ENCODE results near the gene METRN.

The METRN gene

GRCh38 chr16:678858-679813 lies 35.8 kb upstream of the METRN start:
- Histone ChIP-seq H3K27me3 (ENCODE audit: low read depth, low read length) (no peaks in the 10 kb centered on the region), H3K4me1 (ENCODE audit: control insufficient read depth in 1 of 2, insufficient read depth in 2 of 2, low read length in 2 of 2) (peaks cover 7 to 50% of the 10 kb centered on the region in 2 donors), H3K27ac (ENCODE audit: low read length) (no peak overlapping the region), H3K4me3 (ENCODE audit: low read depth in 1 of 2, low read length in 2 of 2) (peak overlapping the region; percentile 42 to 85), H3K36me3 (ENCODE audit: control insufficient read depth in 1 of 2, insufficient read depth in 2 of 2, low read length in 2 of 2) (peaks cover 5 to 17% of the 10 kb centered on the region in 2 donors), H3K9me3 (ENCODE audit: control insufficient read depth in 1 of 2, low read length in 2 of 2) (no peaks in the 10 kb centered on the region)

DNA sequence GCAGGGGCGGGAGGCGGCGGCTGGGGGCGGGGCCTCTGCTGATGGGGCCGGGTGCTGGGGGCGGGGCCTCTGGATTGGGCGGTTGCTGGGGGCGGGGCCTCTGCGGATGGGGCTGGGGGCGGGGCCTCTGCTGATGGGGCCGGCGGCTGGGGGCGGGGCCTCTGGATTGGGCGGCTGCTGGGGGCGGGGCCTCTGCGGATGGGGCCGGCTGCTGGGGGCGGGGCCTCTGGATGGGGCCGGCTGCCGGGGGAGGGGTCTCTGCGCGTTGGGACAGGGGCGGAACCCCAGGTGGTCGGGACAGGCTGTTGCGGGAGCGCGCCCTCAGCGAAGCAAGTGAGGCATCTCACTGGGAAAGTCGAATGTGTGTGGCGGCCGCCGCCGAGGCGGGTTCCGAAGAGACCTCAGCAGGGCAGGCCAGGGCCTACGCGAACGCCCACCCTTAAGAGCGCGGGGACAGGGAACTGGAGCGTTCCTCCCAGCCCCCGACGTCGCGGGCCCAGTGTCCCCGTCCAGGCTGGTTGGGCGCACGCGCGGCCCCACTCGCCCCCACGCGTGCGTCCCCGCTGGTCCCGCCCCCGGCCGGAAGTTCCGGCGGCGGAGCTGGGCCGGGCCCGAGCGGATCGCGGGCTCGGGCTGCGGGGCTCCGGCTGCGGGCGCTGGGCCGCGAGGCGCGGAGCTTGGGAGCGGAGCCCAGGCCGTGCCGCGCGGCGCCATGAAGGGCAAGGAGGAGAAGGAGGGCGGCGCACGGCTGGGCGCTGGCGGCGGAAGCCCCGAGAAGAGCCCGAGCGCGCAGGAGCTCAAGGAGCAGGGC lies 34.9 kb upstream of the METRN start, which contains the start of gene STUB1:
TSS of gene STUB1 (plus strand) at position 597 of the 811 bp plus-strand sequence. CDS start at position 713, 116 bp downstream.
- Histone ChIP-seq H3K4me3 (ENCODE audit: low read depth in 1 of 2, low read length in 2 of 2) (peak within 1 kb of the TSS; percentile 68 to 85), H3K27me3 (ENCODE audit: low read depth, low read length) (no peaks in the 10 kb centered on the region), H3K27ac (ENCODE audit: low read length) (no peak within 1 kb of the TSS), H3K9me3 (ENCODE audit: control insufficient read depth in 1 of 2, low read length in 2 of 2) (no peaks in the 10 kb centered on the region), H3K36me3 (ENCODE audit: control insufficient read depth in 1 of 2, insufficient read depth in 2 of 2, low read length in 2 of 2) (peaks cover 5 to 17% of the 10 kb centered on the region in 2 donors), H3K4me1 (ENCODE audit: control insufficient read depth in 1 of 2, insufficient read depth in 2 of 2, low read length in 2 of 2) (peaks cover 7 to 47% of the 10 kb centered on the region in 2 donors)

- H3K4me1 ChIP-seq (ENCODE audit: control insufficient read depth in 1 of 2, insufficient read depth in 2 of 2, low read length in 2 of 2) = peaks cover 7 to 48% of the 10 kb centered on the region in 2 donors
- peak overlapping the region; percentile 68 to 85 for H3K4me3 ChIP-seq (ENCODE audit: low read depth in 1 of 2, low read length in 2 of 2)
- no peaks in the 10 kb centered on the region for H3K9me3 ChIP-seq (ENCODE audit: control insufficient read depth in 1 of 2, low read length in 2 of 2)
- H3K36me3 ChIP-seq (ENCODE audit: control insufficient read depth in 1 of 2, insufficient read depth in 2 of 2, low read length in 2 of 2) = peaks cover 5 to 17% of the 10 kb centered on the region in 2 donors
- no peak overlapping the region for H3K27ac ChIP-seq (ENCODE audit: low read length)
- H3K27me3 ChIP-seq (ENCODE audit: low read depth, low read length) = no peaks in the 10 kb centered on the region
Measured at GRCh38 chr16:680625-680945, 34.3 kb upstream of the METRN start.

DNA sequence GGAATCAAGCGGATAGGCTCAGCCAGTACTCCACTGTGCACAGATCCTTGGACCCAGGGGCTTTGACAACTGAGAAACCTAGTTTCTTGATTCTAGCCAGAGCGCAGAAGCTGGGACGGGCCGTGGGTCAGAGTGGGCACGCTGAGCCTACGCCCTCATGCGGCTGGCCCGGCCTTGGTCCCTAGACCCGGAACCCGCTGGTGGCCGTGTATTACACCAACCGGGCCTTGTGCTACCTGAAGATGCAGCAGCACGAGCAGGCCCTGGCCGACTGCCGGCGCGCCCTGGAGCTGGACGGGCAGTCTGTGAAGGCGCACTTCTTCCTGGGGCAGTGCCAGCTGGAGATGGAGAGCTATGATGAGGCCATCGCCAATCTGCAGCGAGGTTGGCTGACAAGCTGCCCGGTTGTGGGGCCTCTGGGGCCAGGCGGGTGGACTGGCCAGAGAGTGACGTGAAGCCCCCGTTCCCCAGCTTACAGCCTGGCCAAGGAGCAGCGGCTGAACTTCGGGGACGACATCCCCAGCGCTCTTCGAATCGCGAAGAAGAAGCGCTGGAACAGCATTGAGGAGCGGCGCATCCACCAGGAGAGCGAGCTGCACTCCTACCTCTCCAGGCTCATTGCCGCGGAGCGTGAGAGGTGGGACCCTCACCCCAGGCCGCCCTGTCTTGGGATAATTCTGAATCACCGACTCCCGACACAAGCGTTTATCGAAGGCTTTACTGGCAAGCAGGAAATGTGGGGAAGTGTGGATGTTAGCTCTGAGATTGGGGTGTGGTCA lies 33.8 kb upstream of the METRN start:
- Histone ChIP-seq H3K9me3 (ENCODE audit: control insufficient read depth in 1 of 2, low read length in 2 of 2) (no peaks in the 10 kb centered on the region), H3K36me3 (ENCODE audit: control insufficient read depth in 1 of 2, insufficient read depth in 2 of 2, low read length in 2 of 2) (peaks cover 5 to 19% of the 10 kb centered on the region in 2 donors), H3K27ac (ENCODE audit: low read length) (no peak overlapping the region), H3K4me1 (ENCODE audit: control insufficient read depth in 1 of 2, insufficient read depth in 2 of 2, low read length in 2 of 2) (peaks cover 7 to 50% of the 10 kb centered on the region in 2 donors), H3K27me3 (ENCODE audit: low read depth, low read length) (no peaks in the 10 kb centered on the region), H3K4me3 (ENCODE audit: low read depth in 1 of 2, low read length in 2 of 2) (peak overlapping the region; percentile 68 to 85)

DNA sequence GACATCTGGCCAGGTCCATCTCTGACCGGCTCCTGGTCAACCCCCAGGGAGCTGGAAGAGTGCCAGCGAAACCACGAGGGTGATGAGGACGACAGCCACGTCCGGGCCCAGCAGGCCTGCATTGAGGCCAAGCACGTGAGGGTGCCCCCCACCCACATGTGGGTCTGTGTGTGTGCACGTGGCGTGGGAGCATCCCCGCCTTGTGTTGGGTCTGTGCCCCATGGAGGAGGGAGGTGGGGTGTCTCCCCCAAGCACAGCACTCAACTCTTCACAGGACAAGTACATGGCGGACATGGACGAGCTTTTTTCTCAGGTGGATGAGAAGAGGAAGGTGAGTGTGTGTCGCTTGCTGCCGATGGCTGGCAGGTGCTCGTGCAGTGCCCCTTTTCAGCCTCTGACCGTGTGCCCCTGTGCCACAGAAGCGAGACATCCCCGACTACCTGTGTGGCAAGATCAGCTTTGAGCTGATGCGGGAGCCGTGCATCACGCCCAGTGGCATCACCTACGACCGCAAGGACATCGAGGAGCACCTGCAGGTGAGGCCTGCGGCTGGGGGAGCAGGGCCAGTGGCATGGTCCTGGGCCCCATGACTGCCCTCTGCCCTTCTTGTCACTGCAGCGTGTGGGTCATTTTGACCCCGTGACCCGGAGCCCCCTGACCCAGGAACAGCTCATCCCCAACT lies 33.0 kb upstream of the METRN start:
- Histone ChIP-seq H3K27me3 (ENCODE audit: low read depth, low read length) (no peaks in the 10 kb centered on the region), H3K36me3 (ENCODE audit: control insufficient read depth in 1 of 2, insufficient read depth in 2 of 2, low read length in 2 of 2) (peaks cover 5 to 27% of the 10 kb centered on the region in 2 donors), H3K9me3 (ENCODE audit: control insufficient read depth in 1 of 2, low read length in 2 of 2) (no peaks in the 10 kb centered on the region), H3K4me1 (ENCODE audit: control insufficient read depth in 1 of 2, insufficient read depth in 2 of 2, low read length in 2 of 2) (peaks cover 7 to 50% of the 10 kb centered on the region in 2 donors), H3K27ac (ENCODE audit: low read length) (no peak overlapping the region), H3K4me3 (ENCODE audit: low read depth in 1 of 2, low read length in 2 of 2) (peak overlapping the region in 1 of 2 donors; percentile 85)

- H3K4me3 ChIP-seq (ENCODE audit: low read depth in 1 of 2, low read length in 2 of 2) = no peak overlapping the region
- no peaks in the 10 kb centered on the region for H3K9me3 ChIP-seq (ENCODE audit: control insufficient read depth in 1 of 2, low read length in 2 of 2)
- peaks cover 5 to 34% of the 10 kb centered on the region in 2 donors for H3K36me3 ChIP-seq (ENCODE audit: control insufficient read depth in 1 of 2, insufficient read depth in 2 of 2, low read length in 2 of 2)
- H3K27me3 ChIP-seq (ENCODE audit: low read depth, low read length) = no peaks in the 10 kb centered on the region
- peaks cover 7 to 50% of the 10 kb centered on the region in 2 donors for H3K4me1 ChIP-seq (ENCODE audit: control insufficient read depth in 1 of 2, insufficient read depth in 2 of 2, low read length in 2 of 2)
- no peak overlapping the region for H3K27ac ChIP-seq (ENCODE audit: low read length)
Measured at GRCh38 chr16:682493-683395, 32.2 kb upstream of the METRN start.

DNA sequence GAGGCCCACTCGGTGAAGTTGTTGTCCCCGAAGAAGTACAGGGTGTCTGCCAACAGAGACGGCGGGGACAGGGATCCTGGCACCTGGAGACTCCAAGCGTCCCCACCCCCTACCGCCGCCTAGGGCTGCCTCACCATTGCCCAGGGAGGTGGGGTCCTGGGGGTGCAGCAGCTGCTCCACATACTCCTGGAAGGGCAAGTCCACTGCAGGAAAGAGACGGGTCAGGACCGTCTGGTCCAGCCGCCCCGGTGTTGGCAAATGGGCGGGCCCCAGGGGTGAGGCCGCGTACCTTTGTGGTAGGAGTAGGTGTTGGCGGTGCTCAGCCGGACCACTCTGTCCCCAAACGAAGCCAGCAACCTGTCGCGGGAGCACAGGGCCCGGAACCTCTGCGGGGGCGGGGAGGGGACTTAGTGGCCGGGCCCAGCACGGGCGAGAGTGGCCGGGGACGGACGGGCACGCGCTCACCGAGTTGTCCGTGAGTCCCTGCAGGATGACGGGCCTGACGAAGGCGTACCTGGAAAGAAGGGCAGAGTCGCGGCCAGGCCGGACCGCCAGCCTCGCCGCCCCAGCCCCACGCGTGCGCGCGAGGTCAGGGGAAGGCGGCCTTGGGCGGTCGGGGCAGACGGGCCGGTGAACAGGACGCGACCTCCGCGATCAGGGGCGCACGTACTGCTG lies 31.4 kb upstream of the METRN start:
- Histone ChIP-seq H3K4me1 (ENCODE audit: control insufficient read depth in 1 of 2, insufficient read depth in 2 of 2, low read length in 2 of 2) (peaks cover 7 to 51% of the 10 kb centered on the region in 2 donors), H3K27ac (ENCODE audit: low read length) (no peak overlapping the region), H3K36me3 (ENCODE audit: control insufficient read depth in 1 of 2, insufficient read depth in 2 of 2, low read length in 2 of 2) (peaks cover 5 to 36% of the 10 kb centered on the region in 2 donors), H3K4me3 (ENCODE audit: low read depth in 1 of 2, low read length in 2 of 2) (peak overlapping the region; percentile 33 to 82), H3K9me3 (ENCODE audit: control insufficient read depth in 1 of 2, low read length in 2 of 2) (no peaks in the 10 kb centered on the region), H3K27me3 (ENCODE audit: low read depth, low read length) (no peaks in the 10 kb centered on the region)

GRCh38 chr16:684071-684794 lies 30.7 kb upstream of the METRN start, which contains the start of gene JMJD8:
Gene JMJD8 (minus strand): TSS chr16:684334. CDS start chr16:684319, 15 bp downstream.
- peaks cover 5 to 36% of the 10 kb centered on the region in 2 donors for H3K36me3 ChIP-seq (ENCODE audit: control insufficient read depth in 1 of 2, insufficient read depth in 2 of 2, low read length in 2 of 2)
- no peak within 1 kb of the TSS for H3K27ac ChIP-seq (ENCODE audit: low read length)
- H3K4me3 ChIP-seq (ENCODE audit: low read depth in 1 of 2, low read length in 2 of 2) = peak within 1 kb of the TSS; percentile 48 to 82
- H3K9me3 ChIP-seq (ENCODE audit: control insufficient read depth in 1 of 2, low read length in 2 of 2) = no peaks in the 10 kb centered on the region
- no peaks in the 10 kb centered on the region for H3K27me3 ChIP-seq (ENCODE audit: low read depth, low read length)
- H3K4me1 ChIP-seq (ENCODE audit: control insufficient read depth in 1 of 2, insufficient read depth in 2 of 2, low read length in 2 of 2) = peaks cover 8 to 55% of the 10 kb centered on the region in 2 donors
